ENCODE measurements around the gene ALG12. TPM values are rescaled to one million over a fixed set of nuclear protein-coding genes. Genes with fewer than 3 reads are reported as not detected.
A peak's percentile ranks its signal among the peaks of the same experiment; 100 is the strongest.
"Not testable (repeated sequence)": the region's sequence is repeated elsewhere in the genome, so short reads cannot be mapped to it uniquely, and the experiment has no call there.

ALG12 gene
- total RNA-seq, 2 experiments from 2014 or later, result 16.3 to 17.4 TPM

- Mint-ChIP-seq H3K36me3 (ENCODE audit: low read depth) (peaks cover 37% of the 10 kb centered on the region), H3K27ac (peak overlapping the region; percentile 0), H3K9me3 (ENCODE audit: insufficient read depth) (peaks cover 15% of the 10 kb centered on the region), H3K27me3 (ENCODE audit: low read depth) (no peaks in the 10 kb centered on the region), H3K4me3 (no peak overlapping the region), H3K4me1 (ENCODE audit: low read depth) (peaks cover 44% of the 10 kb centered on the region)
- DNase-seq (no peak), ATAC-seq (no peak)
- POLR2A ChIA-PET, result no interaction called here
- CTCF ChIA-PET, result interaction anchor here (1.3 kb wide), 1 partner anchor 94 kb away, joined by 3 read pairs; no protein-coding TSS in a partner anchor
These were observed 56.4 kb downstream of the ALG12 start for GRCh38 chr22:49861642-49862495.

- H3K36me3 Mint-ChIP-seq (ENCODE audit: low read depth), result peaks cover 25% of the 10 kb centered on the region
- DNase-seq (no peak), ATAC-seq (no peak)
- H3K4me3 Mint-ChIP-seq, result no peak overlapping the region
- H3K27me3 Mint-ChIP-seq (ENCODE audit: low read depth), result no peaks in the 10 kb centered on the region
- no peaks in the 10 kb centered on the region for H3K9me3 Mint-ChIP-seq (ENCODE audit: insufficient read depth)
- ChIA-PET POLR2A (no interaction called here), CTCF (no interaction called here)
- peaks cover 47% of the 10 kb centered on the region for H3K4me1 Mint-ChIP-seq (ENCODE audit: low read depth)
- no peak overlapping the region for H3K27ac Mint-ChIP-seq
These were observed 59.4 kb downstream of the ALG12 start for GRCh38 chr22:49858827-49859226.

GRCh38 chr22:49856766-49857618 is 61.2 kb downstream of the ALG12 start:
- H3K4me1 Mint-ChIP-seq (ENCODE audit: low read depth), result peaks cover 42% of the 10 kb centered on the region
- ATAC-seq (no peak), DNase-seq (no peak)
- ChIA-PET CTCF (interaction anchor here (0.8 to 1.1 kb wide), 3 partner anchors 9 to 174 kb away, joined by 3 read pairs; no protein-coding TSS in a partner anchor), POLR2A (interaction anchor here (2.5 kb wide), 1 partner anchor 31 kb away, joined by 19 read pairs; no protein-coding TSS in a partner anchor)
- H3K9me3 Mint-ChIP-seq (ENCODE audit: insufficient read depth), result no peaks in the 10 kb centered on the region
- H3K27me3 Mint-ChIP-seq (ENCODE audit: low read depth), result no peaks in the 10 kb centered on the region
- H3K4me3 Mint-ChIP-seq, result no peak overlapping the region
- peaks cover 21% of the 10 kb centered on the region for H3K36me3 Mint-ChIP-seq (ENCODE audit: low read depth)
- H3K27ac Mint-ChIP-seq, result no peak overlapping the region

- Mint-ChIP-seq H3K4me3 (peak overlapping the region; percentile 97), H3K9me3 (ENCODE audit: insufficient read depth) (no peaks in the 10 kb centered on the region), H3K27me3 (ENCODE audit: low read depth) (peaks cover 3% of the 10 kb centered on the region), H3K36me3 (ENCODE audit: low read depth) (peaks cover 21% of the 10 kb centered on the region), H3K4me1 (ENCODE audit: low read depth) (peaks cover 43% of the 10 kb centered on the region), H3K27ac (no peak overlapping the region)
- DNase-seq (no peak), ATAC-seq (no peak)
- ChIA-PET POLR2A (interaction anchor here (0.6 to 2.5 kb wide), 5 partner anchors 17 to 116 kb away, joined by 3 to 19 read pairs (median 4); no protein-coding TSS in a partner anchor), CTCF (interaction anchor here (0.8 to 1.5 kb wide), 6 partner anchors 12 to 174 kb away, joined by 3 to 8 read pairs (median 3); no protein-coding TSS in a partner anchor)
These were observed 61.9 kb downstream of the ALG12 start for GRCh38 chr22:49856343-49856742.

GRCh38 chr22:49855251-49855911 is 62.9 kb downstream of the ALG12 start:
- H3K4me1 Mint-ChIP-seq (ENCODE audit: low read depth), result peaks cover 48% of the 10 kb centered on the region
- DNase-seq, result no peak
- peaks cover 21% of the 10 kb centered on the region for H3K36me3 Mint-ChIP-seq (ENCODE audit: low read depth)
- H3K9me3 Mint-ChIP-seq (ENCODE audit: insufficient read depth), result no peaks in the 10 kb centered on the region
- ChIA-PET CTCF (interaction anchor here (0.8 to 1.9 kb wide), 10 partner anchors 13 to 175 kb away, joined by 3 to 8 read pairs (median 3); no protein-coding TSS in a partner anchor), POLR2A (interaction anchor here (0.7 to 2.5 kb wide), 10 partner anchors 13 to 335 kb away, joined by 3 to 19 read pairs (median 4); no protein-coding TSS in a partner anchor)
- H3K27ac Mint-ChIP-seq, result peak overlapping the region; percentile 93
- ATAC-seq, result no peak
- H3K4me3 Mint-ChIP-seq, result peak overlapping the region; percentile 97
- peaks cover 6% of the 10 kb centered on the region for H3K27me3 Mint-ChIP-seq (ENCODE audit: low read depth)

GRCh38 chr22:49853981-49854831 is 64.0 kb downstream of the ALG12 start:
- ChIA-PET POLR2A (interaction anchor here (1.1 to 2.5 kb wide), 7 partner anchors 14 to 71 kb away, joined by 3 to 19 read pairs (median 7); no protein-coding TSS in a partner anchor), CTCF (interaction anchor here (1.7 to 1.9 kb wide), 2 partner anchors 23 to 87 kb away, joined by 4 to 8 read pairs; no protein-coding TSS in a partner anchor)
- ATAC-seq (peak; percentile 37), DNase-seq (peak; percentile 50)
- Mint-ChIP-seq H3K36me3 (ENCODE audit: low read depth) (peaks cover 21% of the 10 kb centered on the region), H3K4me1 (ENCODE audit: low read depth) (peaks cover 54% of the 10 kb centered on the region), H3K4me3 (peak overlapping the region; percentile 97), H3K27ac (peak overlapping the region; percentile 93), H3K27me3 (ENCODE audit: low read depth) (peaks cover 6% of the 10 kb centered on the region), H3K9me3 (ENCODE audit: insufficient read depth) (no peaks in the 10 kb centered on the region)

GRCh38 chr22:49852898-49853894 is 65.0 kb downstream of the ALG12 start, which contains the start of gene ZBED4:
Gene ZBED4, plus strand, starts transcription at chr22:49853844. Its CDS starts 29,819 bp downstream, at chr22:49883663.
- Mint-ChIP-seq H3K9me3 (ENCODE audit: insufficient read depth) (no peaks in the 10 kb centered on the region), H3K27ac (peak within 1 kb of the TSS; percentile 93), H3K4me1 (ENCODE audit: low read depth) (peaks cover 48% of the 10 kb centered on the region), H3K36me3 (ENCODE audit: low read depth) (peaks cover 14% of the 10 kb centered on the region), H3K27me3 (ENCODE audit: low read depth) (peaks cover 8% of the 10 kb centered on the region), H3K4me3 (peak within 1 kb of the TSS; percentile 97)
- DNase-seq (peak; percentile 98), ATAC-seq (peak; percentile 83)
- POLR2A ChIA-PET, result interaction anchor here (0.7 to 1.6 kb wide), 4 partner anchors 10 to 24 kb away, joined by 3 read pairs; no protein-coding TSS in a partner anchor
- CTCF ChIA-PET, result interaction anchor here (1.3 to 1.5 kb wide), 2 partner anchors 13 to 15 kb away, joined by 3 to 5 read pairs; no protein-coding TSS in a partner anchor

- Mint-ChIP-seq H3K27ac (peak overlapping the region; percentile 74), H3K4me3 (peak overlapping the region; percentile 67), H3K4me1 (ENCODE audit: low read depth) (peaks cover 51% of the 10 kb centered on the region), H3K36me3 (ENCODE audit: low read depth) (peaks cover 13% of the 10 kb centered on the region), H3K27me3 (ENCODE audit: low read depth) (peaks cover 14% of the 10 kb centered on the region)
- not testable (repeated sequence) for ATAC-seq; H3K9me3 Mint-ChIP-seq (ENCODE audit: insufficient read depth); DNase-seq
- CTCF ChIA-PET, result interaction anchor here (1.3 to 1.5 kb wide), 2 partner anchors 13 to 16 kb away, joined by 3 to 5 read pairs; no protein-coding TSS in a partner anchor
- POLR2A ChIA-PET, result interaction anchor here (0.7 to 1.6 kb wide), 4 partner anchors 10 to 26 kb away, joined by 3 to 7 read pairs (median 3); no protein-coding TSS in a partner anchor
These were observed 65.7 kb downstream of the ALG12 start for GRCh38 chr22:49852568-49852897.

- POLR2A ChIA-PET, result interaction anchor here (1.1 to 1.6 kb wide), 3 partner anchors 8 to 25 kb away, joined by 3 to 7 read pairs (median 3); no protein-coding TSS in a partner anchor
- CTCF ChIA-PET, result interaction anchor here (1.0 kb wide), 1 partner anchor 25 kb away, joined by 3 read pairs; no protein-coding TSS in a partner anchor
- H3K27ac Mint-ChIP-seq, result peak overlapping the region; percentile 32
These were observed 67.1 kb downstream of the ALG12 start for GRCh38 chr22:49850959-49851802.

More at GRCh38 chr22:49850959-49851802, 67.1 kb downstream of the ALG12 start:
- Mint-ChIP-seq H3K9me3 (ENCODE audit: insufficient read depth) (no peaks in the 10 kb centered on the region), H3K4me3 (peak overlapping the region; percentile 61), H3K27me3 (ENCODE audit: low read depth) (peaks cover 20% of the 10 kb centered on the region), H3K4me1 (ENCODE audit: low read depth) (peaks cover 46% of the 10 kb centered on the region), H3K36me3 (ENCODE audit: low read depth) (peaks cover 12% of the 10 kb centered on the region)
- DNase-seq, result no peak
- no peak for ATAC-seq

Measured in activated CD8-positive, alpha-beta T cell treated with anti-CD3 and anti-CD28 coated beads, Interleukin-2, amount 10 ng/mL, durations not matched to agents 7 days and 5 days (primary cell).